CD4-positive, alpha-beta T cell treated with Interleukin-6 at 100 ng/mL for 8 hours (primary cell): Measurements from ENCODE around the gene HS3ST3B1.

ENCODE experiments used
- DNase-seq: peaks from one replicate; pipeline ENCODE4 v3.0.0-alpha.2; 2020; ENCODE audit warnings: mixed read lengths, low spot score

Gene HS3ST3B1

DNA sequence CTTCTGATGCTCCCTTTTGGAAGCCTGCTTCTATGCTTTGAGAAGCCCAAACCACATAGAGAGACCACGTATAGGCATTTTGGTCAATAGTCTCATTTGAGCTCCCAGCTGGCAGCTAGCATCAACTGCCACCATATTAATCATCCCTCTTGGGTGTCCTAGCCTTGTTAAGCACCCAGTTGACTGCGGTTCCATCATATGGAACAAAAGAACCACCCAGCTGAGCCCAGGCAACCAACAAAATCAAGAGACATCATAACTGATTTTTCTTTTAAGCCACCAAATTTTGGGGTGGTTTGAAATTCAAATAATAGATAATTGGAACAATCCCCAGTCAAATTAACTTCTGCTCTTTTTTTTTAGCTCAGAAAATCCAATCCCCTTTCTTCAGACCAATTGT is 53.9 kb downstream of the HS3ST3B1 start:
- DNase-seq: no peak

DNA sequence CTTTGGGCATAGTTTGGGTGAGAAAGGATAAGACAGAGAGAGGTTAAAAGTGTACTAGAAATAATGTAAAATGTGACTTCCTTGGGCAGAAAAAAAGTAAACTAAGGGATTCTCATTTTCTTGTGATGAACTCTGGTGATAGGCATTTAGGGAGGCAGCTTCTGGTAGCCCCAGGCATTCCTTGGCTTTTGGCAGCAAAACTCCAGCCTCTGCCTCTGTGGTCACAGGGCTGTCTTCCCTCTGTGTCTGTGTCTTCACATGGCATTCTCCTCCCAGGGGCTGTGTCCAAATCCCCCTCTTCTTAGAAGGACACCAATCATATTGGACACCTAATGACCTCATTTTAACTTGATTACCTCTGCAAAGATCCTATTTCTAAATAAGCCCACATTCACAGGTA is 54.7 kb downstream of the HS3ST3B1 start:
- no peak for DNase-seq

DNA sequence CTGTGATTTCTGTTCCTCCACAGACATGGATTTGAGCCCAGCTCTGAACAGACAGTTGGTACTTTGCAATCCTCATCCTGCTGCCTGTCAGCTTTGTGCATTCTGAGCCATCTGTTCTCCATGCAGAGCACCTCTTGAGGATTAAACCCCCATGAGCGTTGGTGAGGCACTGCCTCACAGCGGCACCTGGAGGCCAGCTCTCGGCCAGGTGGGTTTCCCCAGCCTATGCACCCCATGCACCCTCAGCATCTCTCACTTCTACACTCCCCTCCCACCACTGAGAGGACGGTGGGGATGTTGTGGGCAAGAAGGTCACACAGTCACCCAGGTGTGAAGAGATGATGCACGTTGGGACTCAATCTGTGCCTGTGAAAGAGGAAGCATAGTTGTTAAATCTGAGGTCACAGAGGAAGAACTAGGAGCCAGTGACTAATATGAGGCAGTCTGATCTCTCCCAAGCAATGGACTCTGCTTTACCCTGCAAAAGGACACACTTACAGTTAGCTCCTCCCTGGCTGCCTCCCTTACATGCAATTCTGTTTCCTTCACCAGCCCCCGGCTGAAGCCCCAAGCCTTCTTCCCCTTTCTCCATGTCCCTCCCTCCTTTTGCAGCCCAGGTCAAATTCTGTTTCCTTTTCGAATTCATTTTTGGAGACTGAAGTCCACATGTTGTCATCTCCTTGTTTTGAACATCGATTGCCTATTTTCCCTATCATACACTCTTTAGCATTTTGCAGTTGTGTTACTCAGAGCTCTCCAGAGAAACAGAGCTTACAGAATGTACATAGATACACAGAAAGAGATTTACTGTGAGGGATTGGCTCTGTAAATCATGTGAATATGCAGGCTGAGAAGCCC is 58.5 kb downstream of the HS3ST3B1 start:
- no peak for DNase-seq

DNA sequence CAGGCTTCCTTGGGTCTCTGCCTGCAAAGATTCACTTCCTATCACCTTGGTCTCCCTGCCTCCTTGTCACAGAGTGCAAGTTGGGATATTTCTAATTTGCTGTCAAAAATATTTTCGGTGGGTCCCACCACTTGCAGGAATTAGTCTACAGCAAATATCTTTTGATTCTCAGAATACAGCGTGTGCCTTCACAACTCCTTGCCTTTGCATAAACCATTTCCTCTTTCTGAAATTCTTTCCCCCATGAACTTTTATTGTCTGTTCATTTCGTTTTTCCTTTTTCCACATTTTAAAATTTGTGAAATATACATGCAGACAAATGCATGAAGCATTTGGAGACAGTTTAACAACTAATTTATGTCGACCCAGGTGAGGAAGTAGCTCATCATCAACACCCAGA is 60.0 kb downstream of the HS3ST3B1 start:
- no peak for DNase-seq

DNA sequence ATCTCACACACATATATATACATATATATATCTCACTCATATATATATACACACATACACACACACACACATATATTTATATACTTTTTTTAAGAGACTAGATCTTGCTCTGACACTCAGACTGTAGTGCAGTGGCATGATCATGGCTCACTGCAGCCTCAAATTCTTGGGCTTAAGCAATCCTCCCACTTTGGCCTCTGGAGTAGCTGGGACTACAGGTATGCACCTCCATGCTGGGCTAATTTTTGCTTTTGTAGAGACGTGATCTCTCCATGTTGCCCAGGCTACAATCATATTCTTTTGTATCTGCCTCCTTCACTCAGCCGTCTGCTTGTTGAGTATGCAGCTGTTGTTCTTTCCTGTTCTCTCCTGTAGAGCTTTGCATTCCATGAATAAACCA is 60.6 kb downstream of the HS3ST3B1 start:
- DNase-seq: no peak

DNA sequence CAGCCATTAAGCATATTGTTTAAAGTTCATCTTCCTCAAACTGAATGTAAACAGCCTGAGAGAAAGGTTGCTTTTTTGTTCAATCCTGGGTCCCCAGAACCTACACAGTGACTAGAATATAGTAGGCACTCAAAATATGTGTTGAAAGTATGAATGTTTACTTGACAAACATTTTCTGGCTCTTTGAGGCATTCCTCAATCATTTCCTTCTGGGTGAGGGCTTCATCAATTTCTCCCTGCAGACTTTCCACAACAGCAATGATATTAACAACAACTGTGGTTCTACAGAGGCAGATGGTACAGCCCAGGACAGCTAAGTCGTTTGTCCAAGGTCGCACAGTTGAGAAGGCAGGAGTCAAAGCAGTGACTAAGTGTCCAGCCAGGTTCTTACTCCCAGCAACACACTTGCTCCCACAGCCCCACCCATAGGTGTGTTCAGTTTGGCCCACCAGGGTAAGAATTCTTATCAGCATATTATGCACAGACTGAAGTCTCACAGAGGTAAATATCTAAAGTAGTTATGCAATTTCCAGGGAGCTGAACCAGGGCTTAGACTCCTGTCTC is 61.1 kb downstream of the HS3ST3B1 start:
- DNase-seq: no peak

DNA sequence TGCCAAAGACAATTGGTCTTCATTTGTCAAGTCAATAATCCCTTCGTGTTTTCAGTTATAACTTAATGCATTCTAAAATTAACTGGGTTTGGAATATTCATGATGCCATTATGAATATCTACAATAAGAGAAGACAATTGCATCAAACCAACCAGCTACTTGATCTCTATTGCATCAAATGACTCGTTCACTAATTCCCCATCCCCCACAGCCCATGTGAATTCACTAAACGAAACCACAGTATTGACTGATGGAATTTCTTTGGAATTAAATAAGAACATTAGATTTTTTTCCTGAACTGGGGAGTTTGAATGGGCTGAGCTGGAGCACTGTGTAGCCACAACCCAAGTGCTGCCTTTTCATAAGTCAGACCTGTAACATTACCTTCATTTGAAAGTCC is 65.3 kb downstream of the HS3ST3B1 start:
- DNase-seq: no peak

DNA sequence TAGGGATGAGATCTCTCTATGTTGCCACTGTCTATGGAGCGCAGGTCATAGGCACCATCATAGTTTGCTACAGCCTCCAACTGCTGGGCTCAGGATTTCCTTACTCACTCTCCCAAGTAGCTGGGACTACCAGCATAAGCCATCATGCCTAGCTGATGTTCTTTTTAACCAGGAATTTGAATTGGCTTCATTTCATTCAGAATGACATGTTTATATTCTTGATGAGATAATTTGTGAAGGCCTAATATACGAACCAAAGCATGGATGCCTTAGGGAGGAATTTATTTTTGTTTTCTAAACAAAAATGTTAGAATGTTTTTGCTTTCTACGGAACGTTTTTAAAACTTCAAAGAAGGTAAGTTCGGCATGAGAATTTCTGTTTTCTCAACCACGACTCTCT is 71.6 kb downstream of the HS3ST3B1 start:
- no peak for DNase-seq

DNA sequence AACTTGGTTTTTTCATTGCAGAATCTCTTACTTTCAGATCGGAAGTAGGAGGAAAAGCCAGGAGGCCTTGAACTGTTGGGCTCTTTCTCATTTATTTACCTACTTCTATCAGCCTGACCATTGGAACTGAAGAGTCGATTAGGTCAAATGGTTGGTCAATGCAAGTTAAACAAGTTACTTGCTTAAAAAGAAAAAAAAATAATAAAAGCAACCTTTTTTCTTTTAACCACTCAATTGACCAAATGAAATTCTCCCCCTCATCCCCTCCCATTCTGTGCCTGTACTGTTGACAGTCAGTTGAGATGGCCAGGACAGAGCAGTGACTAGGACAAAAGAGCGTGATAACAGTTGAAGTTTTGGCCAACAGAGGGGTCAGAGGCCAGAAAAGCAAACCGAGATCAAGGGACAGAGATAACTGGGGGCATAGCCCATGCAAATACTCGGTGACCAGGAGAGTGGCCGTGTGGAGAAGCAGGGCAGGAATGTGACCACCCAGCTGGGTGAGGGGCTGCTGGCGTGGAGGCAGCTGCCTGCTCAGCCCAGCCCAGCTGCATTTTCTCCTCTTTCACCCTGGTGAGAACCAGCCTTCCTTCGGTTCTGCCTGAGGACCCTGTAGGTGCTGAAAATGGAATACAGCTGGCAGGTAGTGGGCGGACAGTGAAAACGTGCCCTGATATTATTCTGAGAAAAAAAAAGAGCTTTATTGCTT is 72.2 kb downstream of the HS3ST3B1 start:
- DNase-seq: no peak

DNA sequence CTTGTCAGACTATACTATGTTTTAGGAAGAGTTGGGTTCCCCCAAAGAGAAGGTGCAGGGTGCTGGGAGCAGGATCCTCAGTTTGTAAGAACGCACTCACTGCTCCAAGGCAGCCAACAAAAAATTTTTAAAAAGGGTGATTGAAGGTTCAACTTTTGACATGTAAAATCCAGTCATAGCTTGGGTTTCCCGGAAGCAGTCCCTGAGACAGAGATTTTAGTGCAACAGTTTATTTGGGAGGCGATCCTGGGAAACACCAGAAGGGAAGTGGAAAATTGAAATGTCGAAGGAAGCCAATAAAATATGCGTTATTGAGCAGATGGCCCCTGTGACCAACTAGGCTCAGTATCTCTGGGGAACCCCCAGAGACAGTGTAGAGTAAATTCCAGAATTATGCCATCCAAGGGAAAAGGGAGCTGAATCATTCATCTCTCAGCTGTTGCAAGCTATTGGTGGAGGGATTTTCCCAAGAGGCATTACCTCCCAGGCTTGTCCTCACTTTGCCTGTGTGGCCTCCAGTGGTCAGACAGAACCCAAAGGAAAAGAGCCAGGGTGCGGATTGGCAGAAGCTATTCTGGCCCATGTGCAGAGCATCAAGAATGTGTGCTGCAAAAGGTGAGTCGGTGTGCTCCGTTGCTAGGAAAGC is 72.9 kb downstream of the HS3ST3B1 start:
- DNase-seq: no peak

DNA sequence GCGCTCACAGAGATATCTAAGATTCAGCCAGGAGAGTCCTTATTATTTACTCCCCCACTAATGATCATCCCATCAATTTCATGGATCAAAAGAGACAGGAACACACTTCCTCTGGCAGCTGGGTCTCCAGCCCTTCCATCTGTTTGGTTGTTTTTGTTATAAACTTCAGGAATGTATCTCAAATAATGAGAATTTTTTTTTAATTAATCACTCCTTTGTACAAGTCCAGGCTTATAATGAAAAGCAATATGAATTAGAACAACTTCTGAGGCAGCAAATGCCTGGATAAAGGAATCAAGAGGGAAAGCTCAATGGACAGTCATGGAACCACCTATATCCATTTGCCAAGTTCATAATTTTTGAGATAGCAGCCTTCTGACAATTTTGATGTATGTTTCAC is 73.4 kb downstream of the HS3ST3B1 start:
- DNase-seq: no peak

DNA sequence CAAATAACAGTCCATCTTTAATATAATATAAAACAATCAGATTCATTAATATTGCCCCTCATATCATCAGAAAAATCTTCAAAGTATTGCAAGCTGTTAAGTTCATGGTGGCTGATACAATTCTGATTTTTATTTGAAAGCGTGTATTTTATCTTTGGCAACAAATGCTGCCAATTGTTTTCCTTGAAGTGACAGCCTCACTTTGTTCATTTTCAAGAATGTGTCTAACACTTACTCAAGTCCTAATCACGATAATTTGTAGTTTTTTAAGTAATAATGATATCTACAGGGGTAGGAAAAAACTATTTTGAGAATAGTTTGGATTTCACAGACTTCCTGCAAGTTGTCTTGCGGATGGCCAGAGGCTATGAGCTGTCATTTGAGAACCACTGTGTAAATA is 75.8 kb downstream of the HS3ST3B1 start:
- DNase-seq: no peak

DNA sequence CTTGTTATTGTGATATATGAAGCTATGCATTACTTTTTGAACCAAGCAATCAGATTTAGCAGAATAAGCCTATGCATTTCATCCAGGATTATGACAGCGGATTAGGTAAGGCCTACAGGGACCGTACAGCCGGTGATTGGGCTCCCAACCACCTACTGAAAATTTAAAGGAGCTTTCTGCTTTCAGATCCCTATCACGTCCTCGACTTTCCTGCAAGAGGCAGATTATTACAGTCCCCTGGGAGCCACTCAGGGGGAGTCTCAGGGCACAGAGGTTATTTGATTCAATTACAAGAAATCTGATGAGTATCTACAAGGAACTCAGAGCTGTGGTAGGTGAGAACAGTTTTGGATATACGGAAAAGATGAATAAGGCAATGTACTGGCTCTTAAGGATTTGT is 80.7 kb downstream of the HS3ST3B1 start:
- no peak for DNase-seq

DNA sequence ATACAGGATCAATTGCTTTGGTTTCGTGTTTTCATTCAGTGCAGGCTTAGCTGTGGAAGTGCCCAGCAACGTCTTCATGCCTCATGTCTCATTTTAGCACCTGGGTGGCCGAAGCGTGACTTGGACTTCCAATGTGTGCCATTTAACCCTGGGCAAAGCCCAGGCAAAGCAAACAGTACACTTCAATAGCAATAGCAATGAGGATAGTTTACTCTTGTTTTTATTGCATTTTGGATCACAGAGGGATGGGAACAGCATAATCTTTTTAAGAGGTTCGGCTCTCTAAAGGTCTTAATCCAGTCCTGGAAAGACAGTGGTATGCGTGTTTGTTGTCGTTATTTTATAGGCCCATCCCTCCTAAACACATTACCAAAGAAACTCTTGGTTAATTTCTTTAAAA is 86.2 kb downstream of the HS3ST3B1 start:
- DNase-seq: no peak

DNA sequence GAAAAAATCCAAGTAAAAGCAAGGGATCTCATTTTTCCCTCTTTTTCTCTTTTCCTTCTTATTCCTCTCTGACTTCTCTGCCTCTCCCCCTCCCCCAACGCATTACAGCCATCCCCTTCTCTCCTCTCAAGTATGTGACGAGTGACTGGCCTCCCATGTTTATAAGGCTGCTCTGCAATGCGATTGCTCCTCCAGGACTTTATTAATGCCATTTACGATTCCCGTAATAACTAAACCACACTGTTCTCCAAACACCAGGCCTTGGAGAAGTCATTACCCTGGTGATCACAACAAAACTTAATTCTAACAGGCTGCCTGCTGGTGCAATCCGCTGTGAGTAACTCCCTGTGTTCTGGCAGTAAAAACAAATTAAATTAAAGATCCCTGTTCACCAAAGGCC is 88.8 kb downstream of the HS3ST3B1 start:
- DNase-seq: no peak

DNA sequence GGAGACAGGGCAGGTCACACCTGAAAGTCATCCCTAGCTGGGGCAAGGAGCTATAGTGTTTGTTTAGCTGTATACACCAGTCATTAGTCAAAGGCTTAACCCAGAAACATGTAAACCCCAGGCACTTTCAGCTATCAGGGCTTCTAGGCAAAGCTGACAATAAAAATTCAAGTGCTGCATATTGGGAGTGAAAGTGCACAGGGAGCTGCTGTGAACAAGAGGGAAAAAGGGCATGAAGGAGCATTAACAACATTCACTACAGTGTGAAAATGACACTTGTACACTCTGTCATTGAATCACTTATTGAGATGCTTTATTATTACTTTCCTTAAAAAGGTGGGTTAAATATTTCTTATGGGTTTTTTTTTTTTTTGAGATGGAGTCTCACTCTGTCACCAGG is 92.8 kb downstream of the HS3ST3B1 start:
- no peak for DNase-seq

DNA sequence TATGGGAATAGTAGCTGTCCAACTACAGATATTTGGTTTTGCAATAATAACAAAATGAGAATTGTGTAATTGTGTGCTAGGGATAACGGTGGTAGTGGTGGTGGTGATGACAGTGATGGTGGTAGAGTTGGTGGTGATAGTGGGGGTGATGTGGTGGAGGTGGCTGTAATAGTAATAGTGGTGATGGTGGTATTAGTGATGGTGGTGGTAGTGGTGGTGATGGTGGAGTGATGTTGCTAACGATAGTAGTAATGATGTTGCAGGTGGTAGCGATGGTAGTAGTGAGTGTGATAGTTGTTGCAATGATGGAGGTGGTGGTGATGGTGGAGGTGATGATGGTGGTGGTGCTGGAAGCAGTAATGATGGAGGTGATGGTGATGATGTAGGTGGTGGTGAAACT is 94.4 kb downstream of the HS3ST3B1 start:
- no peak for DNase-seq

DNA sequence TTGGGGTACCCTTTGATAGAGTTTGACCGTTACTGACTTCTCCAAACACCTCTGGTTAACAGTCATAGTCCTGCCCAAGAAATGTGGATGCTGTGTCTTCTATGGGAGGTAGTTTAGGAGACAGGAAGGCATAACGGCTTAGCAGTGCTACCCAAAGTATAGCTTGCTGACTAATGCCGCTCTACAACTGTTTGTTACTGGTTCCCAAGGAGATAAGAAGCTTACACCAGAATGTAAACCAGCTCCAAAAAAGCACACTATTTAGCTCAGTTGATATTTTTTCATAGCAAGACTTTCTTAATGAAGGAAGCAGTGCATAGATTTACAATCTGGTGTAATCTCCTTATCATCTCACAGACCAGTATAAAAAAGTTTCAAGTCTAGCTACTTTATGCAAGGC is 95.7 kb downstream of the HS3ST3B1 start:
- DNase-seq: no peak

DNA sequence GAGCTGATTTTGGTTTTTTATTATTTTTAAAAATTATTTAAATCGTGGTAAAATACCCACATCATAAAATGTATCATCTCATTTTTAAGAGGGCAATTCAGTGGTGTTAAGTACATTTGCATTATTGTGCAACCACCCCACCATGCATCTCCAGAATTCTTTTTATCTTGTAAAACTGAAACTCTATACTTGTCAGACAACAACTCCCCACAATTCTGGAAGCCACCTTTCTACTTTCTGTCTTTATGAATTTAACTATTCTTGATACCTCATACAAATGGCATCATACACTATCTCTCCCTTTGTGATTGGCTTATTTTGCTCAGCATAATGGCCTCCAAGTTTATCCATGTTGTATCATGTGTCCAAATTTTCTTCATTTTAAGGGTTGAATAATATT is 97.9 kb downstream of the HS3ST3B1 start:
- DNase-seq: no peak
